Fibroblast of skin of right quadriceps (primary cell): ENCODE data around the gene LLGL2.
A peak's percentile ranks its signal among the peaks of the same experiment; 100 is the strongest.
"Not testable (repeated sequence)": the region's sequence is repeated elsewhere in the genome, so short reads cannot be mapped to it uniquely, and the experiment has no call there.

Source experiments
- DNase-seq: peaks from one replicate; pipeline ENCODE4 v3.0.0-alpha.2; 2013

LLGL2 gene

DNA sequence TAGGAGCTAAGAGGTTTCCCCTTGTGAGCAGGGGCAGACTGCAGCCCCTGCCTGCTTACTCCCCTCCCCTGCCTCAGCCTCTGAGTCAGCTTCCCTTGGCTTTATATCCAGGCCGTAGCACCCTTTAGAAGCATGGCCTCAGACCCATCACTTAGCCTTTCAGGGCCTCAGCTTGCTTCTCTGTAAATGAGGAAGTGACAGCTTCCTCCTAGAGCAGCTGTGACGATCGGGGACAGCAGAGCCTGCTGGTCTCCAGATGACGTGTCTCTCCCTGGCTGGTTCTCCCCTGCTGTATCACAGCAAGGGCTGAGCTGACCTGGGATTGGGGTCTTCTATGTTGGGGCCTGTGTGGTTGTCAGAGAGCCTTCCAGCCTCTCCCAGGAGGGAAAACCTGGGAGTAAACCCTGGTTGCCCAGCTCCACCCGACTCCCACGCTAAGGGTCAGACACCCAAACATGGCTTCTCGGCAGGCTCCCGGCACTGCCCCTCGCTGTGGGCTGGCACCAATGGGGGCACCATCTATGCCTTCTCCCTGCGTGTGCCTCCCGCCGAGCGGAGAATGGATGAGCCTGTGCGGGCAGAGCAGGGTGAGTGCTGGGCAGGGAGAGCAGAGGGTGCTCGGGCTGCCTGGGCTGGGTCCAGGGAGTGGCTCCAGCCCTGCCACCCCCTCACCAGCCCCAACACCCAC is 45.8 kb downstream of the LLGL2 start:
- peak; percentile 23 for DNase-seq

DNA sequence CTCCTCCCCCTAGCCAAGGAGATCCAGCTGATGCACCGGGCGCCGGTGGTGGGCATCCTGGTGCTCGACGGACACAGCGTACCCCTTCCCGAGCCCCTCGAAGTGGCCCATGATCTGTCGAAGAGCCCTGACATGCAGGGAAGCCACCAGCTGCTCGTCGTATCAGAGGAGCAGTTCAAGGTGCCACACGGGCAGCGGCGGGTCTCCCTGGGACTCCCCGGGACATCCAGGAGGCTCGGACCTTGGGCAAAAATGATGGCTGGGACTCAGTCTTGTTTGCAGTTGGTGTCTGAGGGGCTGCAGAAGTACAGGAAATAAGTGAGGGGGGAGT is 46.4 kb downstream of the LLGL2 start:
- no peak for DNase-seq

DNA sequence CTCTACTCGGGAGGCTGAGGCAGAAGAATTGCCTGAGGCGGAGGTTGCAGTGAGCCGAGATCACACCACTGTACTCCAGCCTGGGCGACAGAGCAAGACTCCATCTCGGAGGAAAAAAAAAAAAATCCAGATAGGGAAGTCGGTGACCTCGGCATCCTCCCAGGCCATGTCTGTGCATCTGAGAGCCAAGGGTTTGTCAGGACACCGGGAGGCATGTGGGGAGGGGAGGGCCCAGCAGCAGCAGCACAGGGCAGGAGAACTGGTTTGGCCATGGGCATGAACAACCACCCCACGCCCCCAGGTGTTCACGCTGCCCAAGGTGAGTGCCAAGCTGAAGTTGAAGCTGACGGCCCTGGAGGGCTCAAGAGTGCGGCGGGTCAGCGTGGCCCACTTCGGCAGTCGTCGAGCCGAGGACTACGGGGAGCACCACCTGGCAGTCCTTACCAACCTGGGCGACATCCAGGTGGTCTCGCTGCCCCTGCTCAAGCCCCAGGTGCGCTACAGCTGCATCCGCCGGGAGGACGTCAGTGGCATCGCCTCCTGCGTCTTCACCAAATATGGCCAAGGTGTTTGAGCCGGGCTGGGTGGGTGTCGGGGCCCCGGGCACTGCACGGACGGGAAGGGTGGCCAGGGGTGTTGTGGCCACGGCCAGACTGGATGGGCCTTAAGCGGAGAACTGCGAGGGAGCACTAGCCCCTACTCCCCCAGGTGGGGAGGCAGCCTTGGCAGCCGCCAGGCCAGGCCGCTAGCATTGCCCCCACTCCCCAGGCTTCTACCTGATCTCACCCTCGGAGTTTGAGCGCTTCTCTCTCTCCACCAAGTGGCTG is 47.4 kb downstream of the LLGL2 start:
- no peak for DNase-seq

DNA sequence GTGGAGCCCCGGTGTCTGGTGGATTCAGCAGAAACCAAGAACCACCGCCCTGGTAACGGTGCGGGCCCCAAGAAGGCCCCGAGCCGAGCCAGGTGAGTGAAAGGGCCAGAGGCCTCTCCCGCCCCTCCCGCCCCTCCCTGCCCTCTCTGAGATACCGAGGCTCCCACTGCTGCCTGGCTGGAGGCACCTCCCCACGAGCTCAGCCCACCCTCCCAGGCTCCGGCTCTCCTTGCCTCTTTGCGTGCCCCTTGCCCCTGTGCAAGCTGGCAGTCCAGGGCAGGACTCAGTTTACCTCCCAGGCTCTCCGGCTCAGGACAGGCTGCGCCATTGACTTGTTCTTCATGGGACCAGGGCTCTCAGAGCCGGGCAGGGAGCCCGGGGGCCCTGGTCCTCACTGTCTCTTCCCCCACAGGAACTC is 48.1 kb downstream of the LLGL2 start:
- no peak for DNase-seq

DNA sequence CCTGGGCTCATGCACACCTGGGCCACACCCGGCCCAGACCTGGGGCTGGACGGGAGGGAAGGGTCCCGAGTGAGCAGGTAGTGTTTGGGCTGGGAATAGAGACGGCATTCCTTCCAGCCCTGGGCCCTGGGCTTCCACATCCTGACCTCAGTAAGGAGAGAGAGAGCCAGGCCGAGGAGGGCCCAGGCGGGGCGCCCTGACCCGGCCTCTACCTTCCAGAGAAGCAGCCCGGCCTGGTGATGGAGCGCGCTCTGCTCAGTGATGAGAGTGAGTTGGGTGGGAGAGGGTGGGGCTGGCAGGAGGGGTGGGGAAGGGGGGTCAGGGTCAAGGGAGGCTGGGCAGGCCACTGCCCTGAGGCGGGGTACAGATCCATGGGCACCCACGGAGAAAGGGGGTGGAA is 48.5 kb downstream of the LLGL2 start:
- no peak for DNase-seq

DNA sequence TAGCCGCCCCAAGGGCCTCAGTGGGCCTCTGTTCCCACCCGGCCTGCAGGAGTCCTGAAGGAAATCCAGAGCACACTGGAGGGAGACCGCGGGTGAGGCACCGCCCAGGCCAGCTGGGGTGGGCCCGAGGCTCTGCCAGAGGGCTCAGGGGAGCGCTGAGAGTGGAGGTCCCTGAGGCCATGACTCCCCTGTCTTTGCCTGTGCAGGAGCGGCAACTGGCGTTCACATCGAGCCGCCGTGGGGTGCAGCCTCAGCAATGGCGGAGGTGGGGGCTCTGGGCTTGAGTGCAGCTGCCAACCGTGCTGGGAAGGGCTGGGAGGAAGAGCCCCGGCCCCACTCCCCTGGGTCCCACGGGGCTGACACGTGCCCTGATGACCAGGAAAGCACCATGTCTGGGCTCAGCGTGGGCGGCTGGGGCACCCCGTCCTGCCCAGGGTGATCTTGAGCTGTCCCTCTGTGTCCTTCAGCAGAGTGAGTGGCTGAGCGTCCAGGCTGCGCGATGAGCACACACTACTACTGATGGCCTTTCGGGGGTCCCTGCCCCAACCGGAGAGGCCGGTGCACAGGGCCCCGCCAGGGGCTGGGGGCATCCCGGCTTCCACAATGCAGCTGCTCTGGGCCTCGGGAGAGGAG is 49.0 kb downstream of the LLGL2 start:
- DNase-seq, result no peak

DNA sequence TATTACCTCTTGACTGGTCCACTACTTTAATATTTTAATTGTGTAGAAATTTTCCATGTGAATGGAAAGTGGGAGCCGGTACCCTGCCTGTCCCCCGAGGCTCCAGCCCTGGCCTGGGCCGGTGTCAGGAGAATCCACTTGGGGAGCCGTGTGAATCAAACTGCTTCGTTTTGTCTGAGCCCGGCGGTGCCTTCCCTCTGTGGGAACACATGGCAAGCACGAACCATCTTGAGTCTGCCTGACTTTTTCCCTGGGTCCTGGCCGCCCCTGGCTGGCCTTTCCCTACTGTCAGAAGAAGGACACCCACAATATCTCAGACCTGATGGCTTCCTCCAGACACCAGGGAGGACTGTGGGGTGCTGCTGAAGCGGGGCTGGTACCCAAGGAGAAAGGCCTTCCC is 49.7 kb downstream of the LLGL2 start:
- no peak for DNase-seq

DNA sequence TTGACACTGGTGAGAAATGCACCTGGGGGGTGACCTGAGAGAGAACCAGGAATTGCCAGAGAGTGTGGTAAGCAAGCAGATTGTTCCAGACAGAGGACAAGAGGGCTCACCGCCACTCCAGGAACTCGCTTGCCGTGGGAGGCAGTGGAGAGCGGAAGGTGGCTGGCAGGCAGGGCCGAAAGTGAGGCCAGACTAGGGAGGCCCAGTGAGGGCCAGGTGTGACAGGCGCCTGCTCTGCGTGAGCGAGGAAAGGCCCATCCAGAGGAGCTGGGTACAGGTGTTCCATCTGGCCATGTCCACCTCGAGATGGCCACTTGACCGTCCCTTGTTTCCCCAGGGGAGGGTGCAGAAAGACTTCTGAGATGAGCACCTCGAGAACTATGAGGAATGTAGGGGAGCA is 50.2 kb downstream of the LLGL2 start:
- DNase-seq, result no peak

DNA sequence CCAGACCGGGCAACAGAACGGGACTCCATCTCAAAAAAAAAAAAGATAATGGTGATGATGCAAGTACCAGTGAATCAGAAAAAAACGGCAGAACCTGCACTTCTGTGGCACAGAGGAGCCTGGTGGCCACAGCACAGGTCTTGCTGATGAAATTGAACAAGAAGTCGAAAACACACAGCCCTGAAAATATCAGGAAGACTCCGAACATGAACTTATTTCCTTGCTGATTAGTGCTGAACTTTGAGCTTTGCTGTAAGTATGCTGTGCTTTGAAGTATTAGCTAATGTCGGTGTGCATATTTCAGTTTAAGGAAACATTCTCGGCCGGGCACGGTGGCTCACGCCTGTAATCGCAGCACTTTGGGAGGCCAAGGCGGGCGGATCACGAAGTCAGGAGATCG is 51.2 kb downstream of the LLGL2 start:
- DNase-seq, result no peak

DNA sequence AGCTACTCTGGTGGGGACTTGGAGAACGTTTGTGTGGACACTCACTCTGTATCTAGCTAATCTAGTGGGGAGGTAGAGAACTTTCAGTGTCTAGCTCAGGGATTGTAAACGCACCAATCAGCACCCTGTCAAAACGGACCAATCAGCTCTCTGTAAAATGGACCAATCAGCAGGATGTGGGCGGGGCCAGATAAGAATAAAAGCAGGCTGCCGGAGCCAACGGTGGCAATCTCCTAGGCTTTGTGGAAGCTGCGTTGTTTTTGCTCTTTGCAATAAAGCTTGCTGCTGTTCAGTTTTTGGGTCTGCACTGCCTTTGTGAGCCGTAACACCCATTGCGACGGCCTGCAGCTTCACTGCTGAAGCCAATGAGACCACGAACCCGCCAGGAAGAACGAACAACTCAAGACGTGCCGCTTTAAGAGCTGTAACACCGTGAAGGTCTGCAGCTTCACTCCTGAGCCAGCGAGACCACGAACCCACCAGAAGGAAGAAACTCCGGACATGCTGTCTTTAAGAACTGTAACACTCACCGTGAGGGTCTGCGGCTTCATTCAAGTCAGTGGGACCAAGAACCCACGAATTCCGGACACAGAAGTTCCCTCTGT is 55.7 kb downstream of the LLGL2 start:
- DNase-seq, result not testable (repeated sequence)

DNA sequence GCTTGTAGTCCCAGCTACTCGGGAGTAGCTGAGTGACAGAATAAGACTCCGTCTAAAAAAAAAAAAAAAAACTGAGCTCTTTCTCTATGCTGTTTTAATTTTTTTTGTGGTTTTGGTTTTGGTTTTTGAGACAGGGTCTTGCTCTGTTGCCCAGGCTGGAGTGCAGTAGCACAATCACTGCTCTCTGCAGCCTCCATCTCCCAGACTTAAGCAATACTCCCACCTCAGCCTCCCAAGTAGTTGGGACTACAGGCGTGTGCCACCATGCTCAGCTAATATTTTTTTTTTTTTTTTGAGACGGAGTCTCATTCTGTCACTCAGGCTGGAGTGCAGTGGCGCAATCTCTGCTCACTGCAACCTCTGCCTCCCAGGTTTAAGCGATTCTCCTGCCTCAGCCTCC is 57.7 kb downstream of the LLGL2 start:
- DNase-seq, result not testable (repeated sequence)

DNA sequence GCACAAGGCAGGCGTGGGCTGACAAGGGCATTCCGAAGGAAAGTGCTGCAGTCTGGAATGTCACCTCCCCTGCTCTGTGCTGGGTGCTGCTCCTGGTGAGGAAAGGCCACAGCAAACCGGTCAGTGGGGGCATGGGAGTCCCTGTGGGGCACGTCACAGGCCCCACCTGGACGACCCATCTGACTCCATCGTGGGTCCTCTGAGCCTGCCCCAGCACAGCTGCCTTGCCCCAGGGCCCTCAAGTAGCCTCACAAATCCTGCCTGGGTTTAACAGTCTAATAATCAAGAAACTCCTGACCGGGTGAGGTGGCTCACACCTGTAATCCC is 59.3 kb downstream of the LLGL2 start:
- no peak for DNase-seq

DNA sequence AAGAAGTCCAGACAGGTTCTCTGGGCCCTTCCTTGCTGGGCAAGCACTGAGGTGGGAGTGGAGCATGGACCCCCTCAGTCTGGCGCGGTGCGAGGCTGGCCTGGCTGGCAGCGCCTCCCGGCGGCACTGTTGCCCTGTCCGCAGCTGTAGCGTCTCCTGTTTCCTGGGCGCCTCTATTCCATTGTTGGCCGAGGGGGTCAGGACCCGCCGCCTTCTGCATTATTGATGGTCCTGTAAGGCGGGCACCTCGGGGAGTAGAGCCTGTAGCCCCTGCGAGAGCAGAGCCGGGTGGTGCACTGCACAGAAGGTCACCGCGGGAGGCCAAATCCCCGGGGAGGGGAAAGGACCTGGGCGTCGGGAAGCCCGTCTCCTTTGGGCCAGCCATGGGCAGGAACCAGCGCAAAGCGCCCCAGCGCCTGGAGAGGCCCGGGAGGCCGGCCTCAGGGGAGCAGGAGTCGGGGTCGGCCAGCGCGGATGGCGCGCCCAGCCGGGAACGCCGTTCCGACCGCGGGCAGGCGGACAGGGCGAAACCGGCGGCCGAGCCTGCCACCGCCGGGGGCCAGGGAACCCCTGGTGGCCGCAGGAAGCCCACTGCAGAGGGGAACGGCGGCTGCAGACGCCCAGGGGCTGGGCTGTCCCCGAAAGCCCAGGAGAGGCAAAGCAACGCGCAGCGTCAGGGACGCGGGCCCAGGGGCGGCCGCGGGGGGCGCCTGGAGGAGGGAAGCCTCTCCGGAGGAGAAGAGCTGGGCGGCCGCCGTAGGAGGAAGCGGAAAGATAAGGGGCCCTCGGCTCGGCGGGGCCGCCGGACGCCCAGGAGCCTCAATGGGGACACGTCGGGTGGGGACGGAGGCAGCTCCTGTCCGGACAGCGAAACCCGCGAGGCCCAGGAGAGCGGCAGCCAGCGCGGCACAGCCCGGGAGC is 62.4 kb downstream of the LLGL2 start, which contains the start of gene MYO15B:
Gene MYO15B (plus strand): TSS at position 126 of the 921 bp plus-strand sequence. CDS start 258 bp downstream, at position 384.
- DNase-seq, result peak; percentile 39

DNA sequence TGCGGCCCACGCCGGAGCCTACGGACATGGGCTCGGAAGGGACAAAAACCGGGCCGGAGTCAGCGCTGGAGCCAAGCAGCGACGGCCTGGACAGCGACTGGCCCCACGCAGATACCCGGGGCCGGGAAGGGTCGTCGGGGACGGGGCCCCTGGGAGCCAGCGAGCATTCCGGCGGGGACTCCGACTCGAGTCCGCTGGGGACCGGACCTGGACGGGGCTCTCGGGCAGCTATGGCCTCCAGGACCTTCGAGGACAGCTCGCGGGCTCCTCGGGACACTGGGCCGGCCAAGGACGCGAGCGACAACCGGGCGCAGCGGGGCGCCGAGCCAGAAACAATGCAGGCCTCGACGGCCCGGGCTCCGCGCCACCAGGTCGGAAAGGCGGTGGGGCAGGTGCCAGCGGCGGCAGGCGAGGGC is 63.1 kb downstream of the LLGL2 start:
- no peak for DNase-seq

DNA sequence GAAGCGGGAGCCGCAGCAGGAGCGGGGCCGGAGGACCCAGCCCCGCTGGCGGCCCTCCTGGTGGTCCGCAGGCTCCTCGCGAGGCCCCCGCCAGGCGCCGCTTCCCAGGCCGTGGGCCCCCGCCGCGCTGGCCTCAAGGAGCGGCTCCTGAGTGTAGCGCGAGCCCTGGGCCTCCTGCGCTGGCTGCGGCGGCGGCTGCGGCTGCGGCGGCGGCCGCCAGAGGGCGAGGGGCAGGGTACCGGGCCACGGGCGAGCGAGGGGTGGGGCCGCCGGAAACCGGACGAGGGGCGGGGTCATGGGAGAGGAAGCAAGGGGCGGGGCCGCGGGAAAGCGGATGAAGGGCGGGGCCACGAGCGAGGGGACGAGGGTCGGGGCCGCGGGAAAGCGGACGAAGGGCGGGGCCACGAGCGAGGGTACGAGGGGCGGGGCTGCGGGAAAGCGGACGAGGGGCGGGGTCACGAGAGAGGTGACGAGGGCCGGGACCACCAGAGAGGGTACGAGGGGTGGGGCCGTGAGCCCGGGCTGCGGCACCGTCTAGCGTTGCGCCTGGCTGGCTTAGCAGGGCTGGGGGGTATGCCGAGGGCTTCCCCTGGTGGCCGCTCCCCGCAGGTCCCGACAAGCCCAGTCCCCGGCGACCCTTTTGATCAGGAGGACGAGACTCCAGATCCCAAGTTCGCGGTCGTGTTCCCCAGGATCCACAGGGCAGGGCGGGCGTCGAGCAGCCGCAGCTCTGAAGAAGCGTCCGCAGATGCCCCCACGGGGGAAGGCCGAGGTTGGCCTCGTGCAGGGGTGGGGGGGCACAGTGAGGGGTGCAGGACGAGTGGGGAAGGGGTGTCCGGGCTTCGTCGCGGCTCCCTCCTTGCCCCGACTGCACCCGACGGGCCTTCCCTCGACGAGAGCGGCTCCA is 63.8 kb downstream of the LLGL2 start:
- DNase-seq, result peak; percentile 85

DNA sequence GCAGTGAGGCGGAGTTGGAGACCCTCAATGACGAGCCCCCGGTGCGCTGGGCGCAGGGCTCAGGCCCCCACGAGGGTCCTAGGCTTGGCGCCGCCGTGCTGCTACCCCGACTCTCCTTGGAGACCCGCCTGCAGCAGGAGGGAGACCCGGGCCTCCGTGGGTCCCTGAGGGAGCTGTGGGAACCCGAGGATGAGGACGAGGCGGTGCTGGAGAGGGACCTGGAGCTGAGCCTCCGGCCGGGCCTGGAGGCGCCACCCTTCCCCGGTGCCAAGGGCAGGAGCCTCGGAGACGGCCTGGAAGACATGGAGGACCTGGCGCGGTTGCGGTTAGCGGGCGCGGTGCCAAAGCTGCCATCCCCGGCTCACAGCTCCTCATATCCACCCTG is 64.4 kb downstream of the LLGL2 start:
- no peak for DNase-seq

DNA sequence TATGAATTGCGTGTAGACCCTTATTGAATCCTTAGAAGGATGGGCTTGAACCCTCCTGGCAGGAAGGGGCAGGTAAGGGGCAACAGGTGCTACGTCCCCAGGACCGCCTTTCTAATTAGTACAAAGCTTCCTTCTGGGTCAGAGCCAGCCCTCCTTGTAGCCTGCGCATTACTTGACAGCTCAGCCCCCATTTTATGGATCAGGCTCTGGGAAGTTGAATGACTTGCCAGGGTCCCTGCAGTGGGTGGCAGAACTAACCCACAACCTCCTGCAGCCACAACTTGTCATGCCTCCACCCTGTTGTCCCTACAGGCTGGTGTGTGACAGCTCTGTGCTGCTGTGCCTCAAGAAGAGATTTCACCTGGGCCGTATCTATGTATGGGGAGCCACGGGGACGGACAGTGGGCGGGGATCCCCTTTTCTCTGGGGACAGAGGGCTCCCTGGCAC is 64.8 kb downstream of the LLGL2 start:
- no peak for DNase-seq

DNA sequence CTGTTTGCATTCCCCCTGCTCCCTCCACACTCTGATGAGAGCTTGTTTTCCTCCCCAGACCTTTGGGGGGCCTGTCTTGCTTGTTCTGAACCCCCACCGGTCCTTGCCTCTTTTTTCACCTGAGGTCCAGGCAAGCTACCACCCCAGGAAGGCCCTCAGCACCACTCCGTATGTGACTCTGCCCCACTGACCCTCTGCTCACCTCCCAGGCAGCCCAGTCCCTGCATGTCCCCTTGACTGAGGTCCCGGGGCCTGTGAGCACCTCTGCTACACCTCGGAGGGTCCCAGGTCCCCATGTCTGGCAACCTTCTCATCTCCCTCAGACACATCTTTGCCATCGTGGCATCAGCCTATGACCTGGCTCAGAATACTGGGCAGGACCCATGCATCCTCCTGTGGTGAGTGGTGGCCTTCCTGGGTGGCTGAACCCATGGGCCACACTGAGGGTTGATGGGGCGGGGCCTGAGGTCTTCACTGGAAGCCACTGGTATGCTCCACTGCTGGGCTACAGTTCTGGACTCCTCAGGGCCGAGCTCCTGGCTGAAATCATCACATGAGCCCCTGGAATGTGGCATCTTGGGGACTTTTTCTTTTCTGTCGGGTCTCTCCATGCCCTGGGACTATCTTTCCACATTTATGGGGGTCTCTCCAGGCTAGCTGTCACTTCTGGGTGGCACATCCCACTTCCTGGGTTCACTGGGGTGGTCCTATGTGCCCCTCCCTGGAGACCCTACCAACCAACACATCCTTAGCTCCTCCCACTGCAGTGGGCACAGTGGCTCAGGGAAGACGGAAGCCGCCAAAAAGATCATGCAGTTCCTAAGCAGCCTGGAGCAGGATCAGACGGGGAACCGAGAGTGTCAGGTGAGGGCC is 65.6 kb downstream of the LLGL2 start:
- DNase-seq, result no peak

DNA sequence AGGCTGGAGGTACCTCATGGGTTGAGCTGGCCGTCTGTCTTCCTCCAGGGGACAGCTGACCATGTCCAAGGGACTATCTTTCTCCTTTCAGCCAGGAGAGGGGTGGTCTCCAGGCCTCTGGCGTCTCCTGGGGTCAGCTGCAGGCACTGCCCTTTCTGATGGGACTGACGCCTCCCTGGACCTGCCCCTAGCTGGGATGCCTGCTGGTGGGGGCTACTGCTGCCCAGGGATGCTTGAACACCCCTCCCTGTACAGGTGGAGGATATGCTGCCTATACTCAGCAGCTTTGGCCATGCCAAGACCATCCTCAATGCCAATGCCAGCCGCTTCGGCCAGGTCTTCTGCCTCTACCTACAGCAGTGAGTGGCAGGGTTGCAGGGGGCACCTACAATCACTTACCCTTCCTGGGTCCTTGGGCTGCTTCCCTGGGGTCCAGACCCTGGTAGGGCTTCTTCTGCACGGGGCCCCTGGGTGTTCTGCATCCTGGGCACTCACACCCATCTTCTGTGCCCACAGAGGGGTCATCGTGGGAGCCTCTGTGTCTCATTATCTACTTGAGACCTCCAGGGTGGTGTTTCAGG is 66.3 kb downstream of the LLGL2 start:
- DNase-seq, result no peak
